ENCODE results near the gene PDE4D.
"Not testable (repeated sequence)": the region's sequence is repeated elsewhere in the genome, so short reads cannot be mapped to it uniquely, and the experiment has no call there.

The PDE4D gene

GRCh38 chr5:58999804-59000203 lies 893.7 kb downstream of the PDE4D start (continued):
- no peak for TF ChIP-seq TSHZ2 (CRISPR knock-in tag; IDR thresholded peaks at IDR 0.05)
- no peak for TF ChIP-seq ZFP30 (CRISPR knock-in tag; IDR thresholded peaks at IDR 0.05)
- TF ChIP-seq TOX (CRISPR knock-in tag; IDR thresholded peaks at IDR 0.05; ENCODE audit: borderline replicate concordance), result no peak
- TF ChIP-seq ZNF70 (CRISPR knock-in tag; IDR thresholded peaks at IDR 0.05), result no peak
- no peak for TF ChIP-seq CSDC2 (CRISPR knock-in tag; IDR thresholded peaks at IDR 0.05)
- TF ChIP-seq ZFP3 (CRISPR knock-in tag; IDR thresholded peaks at IDR 0.05), result no peak
- TF ChIP-seq POU6F1 (CRISPR knock-in tag; IDR thresholded peaks at IDR 0.05; ENCODE audit: borderline replicate concordance, low read depth), result no peak
- TF ChIP-seq SNAI2 (CRISPR knock-in tag; IDR thresholded peaks at IDR 0.05), result no peak

- no peak for ATAC-seq
- TF ChIP-seq GLIS3 (CRISPR knock-in tag; IDR thresholded peaks at IDR 0.05), result no peak
- TF ChIP-seq ZFP3 (CRISPR knock-in tag; IDR thresholded peaks at IDR 0.05), result no peak
- no peak for TF ChIP-seq ESRRG (CRISPR knock-in tag; IDR thresholded peaks at IDR 0.05)
- TF ChIP-seq ZC3H10 (CRISPR knock-in tag; IDR thresholded peaks at IDR 0.05), result no peak
- no peak for TF ChIP-seq RARB (CRISPR knock-in tag; IDR thresholded peaks at IDR 0.05)
- TF ChIP-seq OSR1 (CRISPR knock-in tag; IDR thresholded peaks at IDR 0.05), result no peak
- TF ChIP-seq ARNTL (CRISPR knock-in tag; IDR thresholded peaks at IDR 0.05; ENCODE audit: borderline replicate concordance, low read depth), result no peak
- TF ChIP-seq ZNF8 (CRISPR knock-in tag; IDR thresholded peaks at IDR 0.05), result no peak
- TF ChIP-seq BACH2 (CRISPR knock-in tag; IDR thresholded peaks at IDR 0.05; ENCODE audit: borderline replicate concordance), result no peak
- no peak for TF ChIP-seq CSRNP3 (CRISPR knock-in tag; IDR thresholded peaks at IDR 0.05)
- no peak for TF ChIP-seq SNAI2 (CRISPR knock-in tag; IDR thresholded peaks at IDR 0.05)
- no peak for TF ChIP-seq TCF4 (CRISPR knock-in tag; IDR thresholded peaks at IDR 0.05; ENCODE audit: borderline replicate concordance)
- no peak for TF ChIP-seq PPARA (CRISPR knock-in tag; IDR thresholded peaks at IDR 0.05; ENCODE audit: borderline replicate concordance)
- TF ChIP-seq ISL1 (CRISPR knock-in tag; IDR thresholded peaks at IDR 0.05), result no peak
These were observed 895.0 kb downstream of the PDE4D start for GRCh38 chr5:58998544-58998943.

GRCh38 chr5:58995779-58996178 lies 897.7 kb downstream of the PDE4D start:
- ATAC-seq, result not testable (repeated sequence)

GRCh38 chr5:58993461-58993860 lies 900.1 kb downstream of the PDE4D start:
- ATAC-seq, result no peak
- no peak for TF ChIP-seq OSR1 (CRISPR knock-in tag; IDR thresholded peaks at IDR 0.05)
- no peak for TF ChIP-seq CSRNP3 (CRISPR knock-in tag; IDR thresholded peaks at IDR 0.05)
- TF ChIP-seq PPARA (CRISPR knock-in tag; IDR thresholded peaks at IDR 0.05; ENCODE audit: borderline replicate concordance), result no peak
- no peak for TF ChIP-seq ARNTL (CRISPR knock-in tag; IDR thresholded peaks at IDR 0.05; ENCODE audit: borderline replicate concordance, low read depth)
- TF ChIP-seq POU6F1 (CRISPR knock-in tag; IDR thresholded peaks at IDR 0.05; ENCODE audit: borderline replicate concordance, low read depth), result no peak
- TF ChIP-seq SNAI2 (CRISPR knock-in tag; IDR thresholded peaks at IDR 0.05), result no peak
- TF ChIP-seq ZNF70 (CRISPR knock-in tag; IDR thresholded peaks at IDR 0.05), result no peak
- no peak for TF ChIP-seq TOX (CRISPR knock-in tag; IDR thresholded peaks at IDR 0.05; ENCODE audit: borderline replicate concordance)
- no peak for TF ChIP-seq ZFP3 (CRISPR knock-in tag; IDR thresholded peaks at IDR 0.05)
- no peak for TF ChIP-seq CREB5 (CRISPR knock-in tag; IDR thresholded peaks at IDR 0.05; ENCODE audit: low read depth)
- TF ChIP-seq TSHZ2 (CRISPR knock-in tag; IDR thresholded peaks at IDR 0.05), result no peak
- TF ChIP-seq ZC3H10 (CRISPR knock-in tag; IDR thresholded peaks at IDR 0.05), result no peak

All from SK-N-SH treated with all-trans-retinoic acid at 6 μM for 48 hours (cell line).